HG03469 (cell line): ENCODE results near the gene FOXN1.
"Not testable (repeated sequence)": the region's sequence is repeated elsewhere in the genome, so short reads cannot be mapped to it uniquely, and the experiment has no call there.

Source experiments
- ATAC-seq: cut with Tn5 transposase; IDR thresholded peaks from one replicate; pipeline ENCODE4 v1.9.1; 2021; ENCODE audit warnings: mild to moderate bottlenecking, moderate library complexity, moderate number of reproducible peaks; ENCODE audit not compliant: unreplicated experiment

FOXN1 gene

DNA sequence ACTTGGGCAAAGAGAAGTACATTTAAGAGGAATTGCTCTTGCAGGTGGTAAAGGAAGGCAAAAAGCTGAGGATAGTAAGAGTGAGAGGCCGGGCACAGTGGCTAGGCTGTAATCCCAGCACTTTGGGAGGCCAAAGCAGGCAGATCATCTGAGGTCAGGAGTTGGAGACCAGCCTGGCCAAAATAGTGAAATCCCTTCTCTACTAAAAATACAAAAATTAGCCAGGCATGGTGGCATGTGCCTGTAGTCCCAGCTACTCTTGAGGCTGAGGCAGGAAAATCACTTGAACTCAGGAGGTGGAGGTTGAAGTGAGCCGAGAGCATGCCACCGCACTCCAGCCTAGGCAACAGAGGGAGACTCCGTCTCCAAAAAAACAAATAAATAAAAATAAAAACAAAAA lies 16.1 kb downstream of the FOXN1 start:
- ATAC-seq: not testable (repeated sequence)

DNA sequence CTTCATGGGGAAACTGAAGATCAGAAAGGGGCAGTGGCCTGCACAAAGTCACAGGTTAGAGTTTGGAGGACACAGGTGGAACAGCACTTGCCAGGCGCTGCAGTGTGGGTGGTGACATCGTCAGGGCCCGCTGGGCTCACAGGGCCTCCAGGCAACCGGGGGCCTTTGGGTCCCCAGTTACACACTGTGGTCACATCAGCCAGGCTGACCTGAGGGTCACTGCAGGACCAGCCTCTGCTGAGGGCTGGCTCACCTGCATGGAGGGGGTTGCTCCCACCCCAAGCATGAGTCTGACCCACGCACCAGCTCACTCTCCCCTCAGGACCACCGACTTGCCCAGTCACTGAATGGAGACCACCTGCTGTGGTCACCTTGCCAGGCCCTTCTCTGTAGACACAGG lies 17.0 kb downstream of the FOXN1 start:
- ATAC-seq: no peak

DNA sequence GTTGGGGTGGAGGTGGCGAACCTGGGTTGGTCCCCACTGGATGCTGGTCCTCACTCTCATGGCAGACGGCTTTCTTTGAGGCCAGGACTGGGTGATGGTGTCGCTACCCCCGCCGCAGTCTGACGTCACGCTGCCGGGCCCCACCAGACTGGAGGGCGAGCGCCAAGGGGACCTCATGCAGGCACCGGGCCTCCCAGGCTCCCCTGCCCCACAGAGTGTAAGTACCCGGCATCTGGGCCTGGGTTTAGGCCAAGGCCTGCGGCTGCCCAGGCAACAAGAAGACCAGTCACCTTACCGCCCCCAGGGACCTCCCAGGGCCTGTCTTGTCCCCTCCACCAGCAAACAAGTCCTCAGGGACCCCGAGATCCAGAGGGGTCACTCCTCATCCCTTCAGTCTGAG lies 17.7 kb downstream of the FOXN1 start:
- no peak for ATAC-seq

DNA sequence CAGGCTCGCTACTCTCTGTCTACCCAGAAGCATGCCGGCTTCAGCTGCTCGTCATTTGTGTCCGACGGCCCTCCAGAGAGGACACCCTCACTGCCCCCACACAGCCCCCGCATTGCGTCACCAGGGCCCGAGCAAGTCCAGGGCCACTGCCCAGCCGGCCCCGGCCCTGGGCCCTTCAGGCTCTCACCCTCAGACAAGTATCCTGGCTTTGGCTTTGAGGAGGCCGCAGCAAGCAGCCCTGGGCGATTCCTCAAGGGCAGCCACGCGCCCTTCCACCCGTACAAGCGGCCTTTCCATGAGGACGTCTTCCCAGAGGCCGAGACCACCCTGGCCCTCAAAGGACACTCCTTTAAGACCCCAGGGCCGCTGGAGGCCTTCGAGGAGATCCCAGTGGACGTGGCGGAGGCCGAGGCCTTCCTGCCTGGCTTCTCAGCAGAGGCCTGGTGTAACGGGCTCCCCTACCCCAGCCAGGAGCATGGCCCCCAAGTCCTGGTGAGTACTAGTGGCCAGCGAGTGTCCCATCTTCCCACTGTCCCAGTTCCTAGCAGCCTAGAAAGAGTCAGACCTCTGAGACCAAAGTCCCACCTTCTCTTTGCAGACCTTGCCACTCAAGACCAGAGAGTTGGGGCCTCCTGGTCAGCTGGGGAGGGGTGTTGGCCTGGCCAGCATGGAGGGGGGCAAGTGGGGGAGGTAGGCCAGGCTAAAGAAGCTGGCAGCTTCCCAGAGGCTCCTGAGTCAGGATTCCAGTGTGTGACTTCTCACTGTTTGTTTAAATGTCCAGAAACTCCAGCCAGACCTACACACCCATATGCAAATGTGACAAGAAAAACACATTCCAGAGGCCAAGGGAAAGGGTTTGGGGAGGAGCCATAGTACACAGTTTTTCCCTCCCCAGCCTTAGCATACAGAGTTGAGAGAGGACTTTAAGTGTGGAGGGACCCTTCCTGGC lies 18.6 kb downstream of the FOXN1 start:
- ATAC-seq: no peak

DNA sequence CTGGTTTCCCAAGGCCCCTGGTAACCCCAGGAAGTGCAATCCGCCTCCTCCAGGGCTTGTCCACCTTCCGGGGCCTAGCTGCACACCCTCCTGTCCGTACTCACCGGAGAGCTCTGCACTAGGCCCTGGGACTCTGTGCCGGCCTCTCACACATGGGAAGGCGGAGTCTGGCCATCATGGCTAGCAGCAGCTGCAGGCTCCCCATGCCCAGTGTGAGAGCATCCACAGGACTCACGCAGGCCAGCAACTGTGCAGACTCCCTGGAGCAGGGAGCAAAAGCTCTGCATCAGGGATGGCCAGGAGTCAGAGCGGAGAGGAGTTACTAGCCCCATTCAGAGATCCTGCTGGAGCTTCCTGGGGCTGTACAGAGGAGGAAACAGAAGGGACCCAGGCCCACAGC lies 20.2 kb downstream of the FOXN1 start:
- no peak for ATAC-seq

DNA sequence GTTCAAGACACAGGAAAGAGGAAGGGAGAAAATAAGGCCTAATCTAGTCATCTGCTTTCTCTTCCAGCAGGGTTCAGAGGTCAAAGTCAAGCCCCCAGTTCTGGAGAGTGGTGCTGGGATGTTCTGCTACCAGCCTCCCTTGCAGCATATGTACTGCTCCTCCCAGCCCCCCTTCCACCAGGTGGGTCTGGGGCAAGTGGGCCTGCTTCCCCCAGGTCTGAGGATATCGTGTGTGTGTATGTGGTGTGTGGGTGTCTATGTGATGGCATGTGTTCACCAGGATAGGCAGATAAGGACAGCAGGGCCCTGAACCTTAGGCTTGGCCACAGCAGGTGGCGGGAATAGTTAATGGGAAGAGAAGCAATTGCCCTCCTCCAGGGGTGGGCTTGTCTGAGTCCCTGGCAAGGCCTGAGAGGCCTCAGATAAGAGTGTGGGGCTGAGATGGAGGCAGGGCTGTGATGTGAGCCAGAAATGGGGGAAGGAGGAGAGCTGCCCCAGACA lies 21.1 kb downstream of the FOXN1 start:
- no peak for ATAC-seq

DNA sequence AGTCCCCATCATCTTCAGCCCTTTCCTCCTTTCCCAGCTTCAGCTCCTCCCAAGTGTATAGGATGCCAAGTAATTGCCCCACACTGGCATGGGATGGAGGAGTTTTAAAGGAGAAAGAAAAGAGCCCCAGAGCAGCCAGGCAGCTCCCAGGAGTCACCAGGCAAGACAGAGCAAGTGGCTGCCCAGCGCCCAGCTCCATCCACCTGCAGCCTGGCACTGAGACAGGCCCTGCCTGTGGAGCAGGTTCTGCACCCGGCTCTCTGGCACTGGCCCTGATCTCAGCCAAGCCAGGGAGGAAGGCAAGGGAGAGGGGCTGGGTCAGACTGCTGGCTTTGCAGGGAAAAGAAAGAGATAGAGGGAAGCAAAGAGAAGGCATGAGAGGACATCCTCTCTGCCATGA lies 21.7 kb downstream of the FOXN1 start:
- no peak for ATAC-seq

DNA sequence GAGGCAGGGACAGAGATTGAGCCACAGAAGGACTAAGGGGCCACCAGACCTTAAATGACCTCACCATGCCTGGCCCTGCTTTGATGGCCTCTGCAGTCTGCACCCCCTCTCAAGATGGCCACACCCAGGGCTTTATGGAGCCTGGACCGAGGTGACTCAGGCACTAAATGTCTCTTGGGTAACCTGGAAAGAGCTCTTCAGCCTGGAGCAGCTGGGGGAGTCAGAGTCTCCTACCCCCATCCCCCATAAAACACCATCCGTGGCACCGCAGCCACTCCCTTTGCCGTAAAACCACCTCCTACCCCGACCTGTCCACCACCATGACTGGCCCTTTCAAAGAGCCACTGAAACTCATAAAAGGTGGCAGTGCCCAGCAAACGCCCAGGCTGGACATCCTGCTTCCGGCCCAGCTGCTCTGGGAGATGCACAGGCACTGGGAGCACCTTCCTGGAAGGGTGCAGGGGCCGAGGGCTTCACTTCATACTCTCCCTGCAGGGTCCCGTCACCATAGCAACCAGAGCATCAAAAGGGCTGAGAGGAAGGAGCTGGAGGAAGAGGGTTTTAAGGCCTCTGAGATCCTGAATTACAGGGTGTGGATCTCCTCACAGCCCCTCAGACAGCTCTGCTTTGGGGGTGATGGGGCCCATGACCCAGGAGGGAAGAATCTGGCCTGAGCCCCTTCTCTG lies 22.3 kb downstream of the FOXN1 start:
- no peak for ATAC-seq

DNA sequence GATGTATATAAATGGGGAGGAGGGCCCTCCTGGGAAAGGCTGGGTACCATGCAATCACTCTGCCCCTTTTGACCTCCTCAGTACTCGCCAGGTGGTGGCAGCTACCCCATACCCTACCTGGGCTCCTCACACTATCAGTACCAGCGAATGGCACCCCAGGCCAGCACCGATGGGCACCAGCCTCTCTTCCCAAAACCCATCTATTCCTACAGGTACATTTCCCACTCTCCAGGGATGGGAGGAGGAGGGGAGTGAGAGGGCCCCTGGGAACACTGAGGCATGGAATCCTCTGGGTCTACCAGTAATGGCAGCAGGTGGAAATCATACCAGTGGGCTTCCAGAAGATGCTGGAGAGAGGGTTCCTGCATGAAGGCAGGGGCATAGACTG lies 22.9 kb downstream of the FOXN1 start:
- no peak for ATAC-seq

DNA sequence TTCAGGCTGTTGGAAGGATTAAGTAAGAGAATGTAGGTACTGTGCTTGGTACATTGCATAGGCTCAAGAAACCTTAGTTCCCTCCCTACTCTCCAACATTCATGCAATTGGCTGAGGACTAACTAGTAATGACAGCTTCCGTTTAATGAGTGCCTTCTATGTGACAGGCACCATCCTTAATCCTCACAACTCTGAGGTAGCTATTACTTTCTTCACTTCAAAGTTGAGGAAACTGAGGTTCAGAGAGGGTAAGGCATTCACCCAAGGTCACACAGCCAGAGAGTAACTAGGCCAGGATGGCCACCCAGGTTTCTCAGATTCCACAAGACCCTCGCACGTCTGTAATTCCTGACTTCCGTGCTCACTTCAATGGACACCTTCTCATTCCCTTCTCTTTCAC lies 24.1 kb downstream of the FOXN1 start:
- no peak for ATAC-seq

DNA sequence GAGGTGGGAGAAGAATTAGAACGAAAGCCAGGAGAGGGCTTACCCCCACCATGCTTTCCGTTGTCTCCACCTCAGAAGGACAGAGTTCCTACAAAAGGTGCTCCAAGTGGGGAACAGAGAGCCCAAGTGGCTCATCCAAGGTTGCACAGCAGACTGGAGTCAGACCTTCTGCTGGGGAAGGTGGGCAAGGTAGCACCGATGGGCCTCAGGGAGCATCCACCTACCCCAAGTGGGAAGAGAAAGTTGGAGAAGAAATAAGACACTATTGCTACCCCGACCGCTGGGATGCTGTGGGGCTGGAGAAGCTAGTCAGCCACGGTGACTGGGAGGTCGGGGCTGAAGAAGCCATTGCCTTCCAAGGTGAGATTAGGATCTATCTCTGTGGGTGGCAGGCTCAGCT lies 24.8 kb downstream of the FOXN1 start:
- ATAC-seq: no peak

DNA sequence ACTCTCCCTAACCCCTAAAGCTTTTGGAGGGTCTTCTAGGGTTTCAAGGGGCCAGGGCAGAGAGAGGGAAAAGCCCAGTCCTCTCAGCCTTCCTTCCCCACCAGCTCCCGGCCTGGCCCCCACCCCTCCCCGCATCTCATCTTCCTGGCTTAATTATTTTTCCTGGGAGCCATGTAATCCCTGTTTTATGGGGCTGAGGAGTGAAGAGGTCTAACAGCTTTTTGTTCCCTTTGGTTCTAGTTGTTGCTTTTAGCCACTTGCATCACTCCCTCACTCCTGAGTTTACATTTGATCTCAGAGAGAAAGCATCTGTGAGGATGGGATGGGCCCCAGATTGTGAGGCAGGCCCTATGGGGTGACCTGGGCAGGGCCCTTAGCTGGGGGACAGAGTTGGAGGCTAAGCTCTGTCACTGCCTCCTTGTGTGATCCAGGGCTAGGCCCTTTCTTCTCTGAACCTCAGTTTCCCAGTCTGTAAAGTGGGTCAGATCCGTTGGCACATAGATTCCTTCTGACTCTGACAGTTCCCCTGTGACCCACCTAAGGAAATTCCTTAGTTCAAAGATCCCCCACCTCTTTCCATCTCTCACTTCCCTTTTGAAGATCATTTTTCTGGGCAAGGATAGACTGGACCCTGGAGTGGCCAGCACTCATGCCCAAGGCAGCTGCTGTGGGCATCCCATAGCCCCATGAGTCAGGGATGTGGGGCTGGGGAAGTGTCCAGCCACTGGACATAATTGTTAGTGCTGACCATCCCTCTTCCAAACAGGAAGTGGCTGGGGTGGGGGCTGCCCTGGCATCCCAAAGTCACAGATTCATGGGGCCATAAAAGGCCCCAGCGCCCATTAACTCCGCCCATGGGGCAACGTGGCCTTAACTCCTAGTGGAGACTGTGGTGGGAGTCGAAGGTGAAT lies 26.2 kb downstream of the FOXN1 start:
- ATAC-seq: no peak

DNA sequence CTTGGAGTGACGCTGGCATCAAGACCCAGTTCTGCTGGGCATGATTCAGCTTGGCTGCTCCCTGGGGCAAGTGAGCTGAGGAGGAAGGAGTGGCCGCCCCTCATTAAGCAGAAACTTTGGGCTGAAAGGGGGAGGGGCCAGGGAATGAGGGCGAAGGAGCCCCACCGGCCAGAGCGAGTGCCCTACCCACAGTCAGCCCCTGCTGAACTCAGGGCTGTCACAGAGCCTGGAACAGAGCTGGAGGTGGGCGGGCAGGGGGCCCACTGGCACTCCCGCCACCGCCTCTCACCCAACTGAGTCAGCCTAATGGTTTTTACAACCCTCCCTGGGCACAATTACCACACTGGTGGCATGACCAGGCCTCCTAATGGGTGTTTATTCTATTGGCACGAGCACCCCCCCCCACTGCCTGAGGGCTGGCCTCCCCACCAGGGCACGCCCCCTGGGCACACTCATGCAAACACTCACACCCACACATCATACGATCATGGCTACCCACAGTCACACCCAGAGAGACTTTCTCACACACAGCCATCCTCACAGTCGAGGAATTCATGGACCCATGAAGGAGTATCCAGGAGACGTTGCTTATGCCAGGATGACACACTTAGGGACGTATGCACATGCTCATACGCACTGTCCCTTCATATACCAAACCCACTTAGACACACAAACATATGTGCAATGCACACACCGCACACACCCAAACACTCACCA lies 27.1 kb downstream of the FOXN1 start:
- no peak for ATAC-seq

DNA sequence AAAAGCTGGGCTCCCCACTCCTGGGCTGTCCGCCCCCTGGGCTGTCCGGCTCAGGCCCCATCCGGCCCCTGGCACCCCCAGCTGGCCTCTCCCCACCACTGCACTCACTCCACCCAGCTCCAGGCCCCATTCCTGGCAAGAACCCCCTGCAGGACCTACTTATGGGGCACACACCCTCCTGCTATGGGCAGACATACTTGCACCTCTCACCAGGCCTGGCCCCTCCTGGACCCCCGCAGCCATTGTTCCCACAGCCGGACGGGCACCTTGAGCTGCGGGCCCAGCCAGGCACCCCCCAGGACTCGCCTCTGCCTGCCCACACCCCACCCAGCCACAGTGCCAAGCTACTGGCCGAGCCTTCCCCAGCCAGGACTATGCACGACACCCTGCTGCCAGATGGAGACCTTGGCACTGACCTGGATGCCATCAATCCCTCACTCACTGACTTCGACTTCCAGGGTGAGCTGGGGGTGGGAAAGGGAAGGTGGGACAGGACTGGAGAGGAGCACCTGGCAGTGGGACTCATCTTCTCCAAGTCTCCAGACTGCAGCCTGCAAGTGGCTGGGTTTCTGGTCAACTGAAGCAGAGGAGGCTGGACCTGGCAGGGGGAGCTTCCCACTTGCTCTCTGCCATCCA lies 28.7 kb downstream of the FOXN1 start:
- no peak for ATAC-seq

DNA sequence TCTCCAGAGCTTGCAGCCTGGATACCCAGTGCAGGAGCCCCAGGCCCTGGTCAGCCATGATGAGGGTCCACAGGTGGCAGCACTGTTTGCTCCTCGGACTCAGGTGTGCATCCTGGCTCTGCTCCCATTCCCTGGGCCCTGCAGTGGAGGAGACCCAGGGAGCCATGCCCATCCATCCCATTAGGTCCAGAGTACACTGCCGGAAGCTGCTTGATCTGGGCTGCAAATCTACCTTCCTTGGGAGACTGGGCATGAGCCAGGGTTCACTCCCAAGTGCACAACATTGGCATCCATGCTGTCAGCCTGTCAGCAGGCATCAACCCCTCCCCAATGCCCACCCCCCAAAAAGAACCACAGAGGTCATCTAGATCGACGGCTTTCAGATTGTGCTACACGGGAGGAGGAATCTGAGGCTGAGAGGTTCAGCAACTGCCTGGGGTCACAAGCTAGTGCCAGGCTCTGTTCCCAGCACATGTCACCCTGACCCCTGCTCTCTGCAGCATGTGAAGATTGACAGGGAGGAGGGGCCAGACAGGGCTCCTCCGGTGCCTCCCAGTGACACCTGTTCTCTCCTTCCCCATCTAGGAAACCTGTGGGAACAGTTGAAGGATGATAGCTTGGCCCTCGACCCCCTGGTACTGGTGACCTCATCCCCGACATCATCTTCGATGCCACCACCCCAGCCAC lies 30.5 kb downstream of the FOXN1 start:
- ATAC-seq: no peak

DNA sequence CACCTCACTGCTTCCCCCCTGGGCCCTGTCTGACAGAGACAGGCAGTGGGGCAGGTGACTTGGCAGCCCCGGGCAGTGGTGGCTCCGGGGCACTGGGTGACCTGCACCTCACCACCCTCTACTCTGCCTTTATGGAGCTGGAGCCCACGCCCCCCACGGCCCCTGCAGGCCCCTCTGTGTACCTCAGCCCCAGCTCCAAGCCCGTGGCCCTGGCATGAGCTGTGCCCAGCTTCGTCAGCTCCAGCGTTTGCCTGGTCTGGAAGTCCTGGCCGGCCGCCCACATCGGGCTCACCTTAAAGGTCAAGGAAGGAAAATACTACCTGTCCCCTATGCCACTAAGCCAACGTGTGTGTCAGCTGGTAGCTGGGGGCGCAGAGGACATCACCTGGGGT lies 31.1 kb downstream of the FOXN1 start:
- no peak for ATAC-seq

DNA sequence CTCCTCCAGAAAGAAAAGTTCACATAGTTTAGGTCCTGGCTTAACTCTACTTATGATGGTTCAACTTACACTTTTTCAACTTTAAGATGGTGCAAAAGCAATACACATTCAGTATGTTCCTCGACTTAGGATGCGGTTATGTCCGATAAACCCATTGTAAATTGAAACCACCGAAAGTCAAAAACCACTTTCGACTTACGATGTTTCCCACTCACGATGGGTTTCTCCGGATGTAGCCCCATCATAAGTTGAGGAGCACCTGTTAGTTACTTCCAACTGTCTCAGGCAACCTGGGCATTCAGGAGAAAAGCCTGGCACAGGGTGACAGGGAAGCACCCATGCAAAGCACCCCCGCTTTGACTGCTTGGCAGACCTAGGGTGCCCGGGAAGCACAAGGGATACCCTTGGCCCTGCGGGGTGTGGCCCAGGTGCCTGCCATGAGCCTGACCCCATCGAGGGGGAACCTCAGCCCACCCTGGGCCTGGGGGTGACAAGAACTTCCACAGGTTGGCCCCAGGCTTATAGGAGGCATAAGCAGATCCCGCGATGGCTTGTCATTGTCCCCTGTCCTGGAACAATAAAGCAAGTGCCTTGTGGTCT lies 32.2 kb downstream of the FOXN1 start:
- no peak for ATAC-seq

DNA sequence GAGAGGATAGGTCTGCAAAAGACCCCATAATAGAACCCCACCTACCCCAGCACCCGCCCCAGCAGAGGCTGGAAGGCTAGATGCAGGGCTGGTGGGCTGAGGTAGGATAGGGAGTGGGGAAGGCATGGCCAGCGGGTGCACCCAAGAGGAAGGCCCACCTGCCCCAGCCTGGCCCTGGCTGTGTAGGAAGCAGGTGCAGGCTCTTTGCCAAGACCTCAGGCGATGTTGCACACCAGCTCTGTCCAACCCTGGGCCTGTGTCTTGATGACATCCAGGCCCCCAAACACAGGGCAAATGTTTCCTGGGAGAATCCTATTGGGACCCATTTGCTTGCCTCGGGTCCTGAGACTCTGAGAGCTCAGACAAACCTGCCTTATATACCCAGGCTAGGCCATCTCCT lies 34.1 kb downstream of the FOXN1 start:
- ATAC-seq: no peak

DNA sequence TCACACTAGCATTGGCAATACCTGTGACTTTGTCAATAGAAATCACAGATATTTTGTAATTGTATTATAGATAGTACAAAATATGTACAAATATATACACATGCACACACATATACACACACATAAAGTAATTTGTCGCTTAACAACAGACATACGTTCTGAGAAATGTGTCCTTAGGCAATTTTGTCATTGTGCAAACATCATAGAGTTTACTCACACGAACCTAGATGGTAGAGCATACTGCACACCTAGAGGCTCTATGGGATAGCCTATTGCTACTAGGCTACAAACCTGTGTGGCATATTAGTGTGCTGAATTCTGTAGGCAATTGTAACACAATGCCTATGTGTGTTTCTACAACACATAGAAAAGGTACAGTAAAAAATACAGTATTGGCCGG lies 35.3 kb downstream of the FOXN1 start:
- ATAC-seq: no peak
